Erythroblast (primary cell): ENCODE results near the gene GBF1.

ENCODE experiments used
- GATA1 ChIP-seq: IDR thresholded peaks from 2 replicates; pipeline ENCODE4 v1.6.1; 2011; ENCODE audit warnings: low read depth, mild to moderate bottlenecking, control low read depth, low read length, moderate library complexity
- POLR2A ChIP-seq: IDR thresholded peaks from 2 replicates; pipeline ENCODE4 v1.6.1; 2011; ENCODE audit warnings: mild to moderate bottlenecking, low read length

DNA sequence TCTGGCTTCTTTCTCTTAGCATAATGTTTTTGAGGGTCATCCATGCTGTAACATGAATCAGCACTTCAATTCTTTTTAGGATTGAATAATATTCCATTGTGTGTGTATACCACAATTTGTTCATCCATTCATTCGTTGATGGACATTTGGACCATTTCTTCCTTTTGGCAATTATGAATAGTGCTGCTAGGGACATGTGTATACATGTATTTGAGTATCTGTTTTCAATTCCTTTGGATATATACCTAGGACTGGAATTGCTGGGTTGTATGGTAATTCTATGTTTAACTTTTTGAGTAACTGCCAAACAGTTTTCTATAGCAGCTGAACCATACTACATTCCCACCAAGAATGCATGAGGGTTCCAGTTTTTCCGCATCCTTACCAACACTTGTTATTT lies 39.2 kb downstream of the GBF1 start:
- TF ChIP-seq POLR2A: no peak
- TF ChIP-seq GATA1: no peak
